HL-60 (cell line): Measurements from ENCODE around the gene PRELP.

ENCODE experiments used
- DNase-seq, 2 experiments: peaks; one replicate each; pipeline ENCODE4 v3.0.0-alpha.2; 2010 to 2020; ENCODE audit warnings: low read depth in 1 of 2, low spot score in 1 of 2
- H3K27ac ChIP-seq: fragments of 250-450 bp; sonication (Bioruptor Pico); replicated peaks from 2 replicates; pipeline ENCODE4 v1.5.1; 2020; ENCODE audit warnings: mild to moderate bottlenecking, moderate library complexity
- H3K27me3 ChIP-seq: fragments of 250-450 bp; sonication (Bioruptor Pico); 2 replicates; pipeline ENCODE4 v1.5.1; 2021; ENCODE audit warnings: mild to moderate bottlenecking, moderate library complexity; ENCODE audit not compliant: insufficient read depth, poor library complexity, severe bottlenecking
- H3K4me3 ChIP-seq: replicated peaks from 2 replicates; pipeline ENCODE4 v1.5.1; 2011; ENCODE audit warnings: mild to moderate bottlenecking, control low read depth, low read length; ENCODE audit not compliant: insufficient read depth
- CTCF ChIP-seq: IDR thresholded peaks from one replicate; pipeline ENCODE4 v1.5.1; 2011; ENCODE audit warnings: low read length, control low read depth, inconsistent platforms; ENCODE audit not compliant: insufficient read depth
- GABPA ChIP-seq: IDR thresholded peaks from 2 replicates; pipeline ENCODE4 v1.6.1; 2012; ENCODE audit warnings: low read depth
- POLR2AphosphoS5 ChIP-seq: IDR thresholded peaks from 2 replicates; pipeline ENCODE4 v1.6.1; 2012; ENCODE audit warnings: low read depth
- SPI1 ChIP-seq: IDR thresholded peaks from 2 replicates; pipeline ENCODE4 v1.6.1; 2012; ENCODE audit warnings: low read depth, mild to moderate bottlenecking, borderline replicate concordance
- TF ChIP-seq, protein P1 (sequence below): IDR thresholded peaks from 2 replicates; pipeline ENCODE4 v1.6.1; 2012; ENCODE audit warnings: low read depth; ENCODE audit not compliant: insufficient replicate concordance

PRELP gene

GRCh38 chr1:203478986-203479385, 3.4 kb downstream of the PRELP start:
- no peak overlapping the region for H3K4me3 ChIP-seq
- no peak overlapping the region for H3K27ac ChIP-seq
- TF ChIP-seq CTCF (no peak), SPI1 (no peak), POLR2AphosphoS5 (no peak), GABPA (no peak)
- TF ChIP-seq, protein P1, sequence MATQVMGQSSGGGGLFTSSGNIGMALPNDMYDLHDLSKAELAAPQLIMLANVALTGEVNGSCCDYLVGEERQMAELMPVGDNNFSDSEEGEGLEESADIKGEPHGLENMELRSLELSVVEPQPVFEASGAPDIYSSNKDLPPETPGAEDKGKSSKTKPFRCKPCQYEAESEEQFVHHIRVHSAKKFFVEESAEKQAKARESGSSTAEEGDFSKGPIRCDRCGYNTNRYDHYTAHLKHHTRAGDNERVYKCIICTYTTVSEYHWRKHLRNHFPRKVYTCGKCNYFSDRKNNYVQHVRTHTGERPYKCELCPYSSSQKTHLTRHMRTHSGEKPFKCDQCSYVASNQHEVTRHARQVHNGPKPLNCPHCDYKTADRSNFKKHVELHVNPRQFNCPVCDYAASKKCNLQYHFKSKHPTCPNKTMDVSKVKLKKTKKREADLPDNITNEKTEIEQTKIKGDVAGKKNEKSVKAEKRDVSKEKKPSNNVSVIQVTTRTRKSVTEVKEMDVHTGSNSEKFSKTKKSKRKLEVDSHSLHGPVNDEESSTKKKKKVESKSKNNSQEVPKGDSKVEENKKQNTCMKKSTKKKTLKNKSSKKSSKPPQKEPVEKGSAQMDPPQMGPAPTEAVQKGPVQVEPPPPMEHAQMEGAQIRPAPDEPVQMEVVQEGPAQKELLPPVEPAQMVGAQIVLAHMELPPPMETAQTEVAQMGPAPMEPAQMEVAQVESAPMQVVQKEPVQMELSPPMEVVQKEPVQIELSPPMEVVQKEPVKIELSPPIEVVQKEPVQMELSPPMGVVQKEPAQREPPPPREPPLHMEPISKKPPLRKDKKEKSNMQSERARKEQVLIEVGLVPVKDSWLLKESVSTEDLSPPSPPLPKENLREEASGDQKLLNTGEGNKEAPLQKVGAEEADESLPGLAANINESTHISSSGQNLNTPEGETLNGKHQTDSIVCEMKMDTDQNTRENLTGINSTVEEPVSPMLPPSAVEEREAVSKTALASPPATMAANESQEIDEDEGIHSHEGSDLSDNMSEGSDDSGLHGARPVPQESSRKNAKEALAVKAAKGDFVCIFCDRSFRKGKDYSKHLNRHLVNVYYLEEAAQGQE, result no peak
- peaks cover 3% of the 10 kb centered on the region for H3K27me3 ChIP-seq
- DNase-seq, result no peak

DNA sequence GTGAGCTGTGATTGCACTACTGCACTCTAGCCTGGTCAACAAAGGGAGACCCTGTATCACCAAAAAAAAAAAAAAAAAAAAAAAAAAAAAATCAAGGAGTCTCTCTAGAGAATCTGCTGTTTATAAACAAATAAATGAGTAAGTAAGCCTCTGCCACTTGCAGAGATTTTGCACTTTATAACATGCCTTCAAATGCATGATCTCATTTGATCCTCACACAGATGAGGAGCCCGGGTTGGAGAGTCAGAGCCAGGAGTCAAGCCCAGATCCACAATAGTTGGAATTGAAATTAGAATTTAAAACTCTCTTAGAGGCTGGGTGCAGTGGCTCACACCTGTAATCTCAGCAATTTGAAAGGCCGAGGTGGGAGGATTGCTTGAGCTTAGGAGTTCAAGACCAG, 4.0 kb downstream of the PRELP start:
- no peak overlapping the region for H3K4me3 ChIP-seq
- TF ChIP-seq POLR2AphosphoS5, result no peak
- no peak for TF ChIP-seq GABPA
- TF ChIP-seq, protein P1, result no peak
- TF ChIP-seq CTCF, result no peak
- no peak for TF ChIP-seq SPI1
- DNase-seq, result no peak
- no peaks in the 10 kb centered on the region for H3K27me3 ChIP-seq
- H3K27ac ChIP-seq, result no peak overlapping the region

DNA sequence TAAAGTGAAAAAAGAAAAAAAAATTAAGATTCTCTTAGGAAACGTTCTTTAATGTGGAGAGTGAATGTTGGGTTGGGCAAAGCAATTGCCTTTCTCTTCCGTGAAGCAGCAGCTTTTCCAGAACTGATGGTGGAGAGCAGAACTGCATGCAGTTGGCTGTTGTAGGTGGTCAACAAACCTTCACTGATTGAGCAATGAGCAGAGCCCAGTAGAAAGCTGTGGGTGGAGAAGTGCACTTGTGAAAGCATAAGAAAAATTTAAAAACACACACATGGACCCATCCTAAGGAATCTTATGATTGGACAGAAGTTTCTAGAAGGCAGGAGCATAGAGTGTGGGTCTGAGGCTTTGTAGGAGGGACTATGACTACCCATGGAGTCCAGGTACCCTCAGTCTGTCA, 4.5 kb downstream of the PRELP start:
- no peak for DNase-seq
- no peak overlapping the region for H3K27ac ChIP-seq
- TF ChIP-seq GABPA, result no peak
- TF ChIP-seq SPI1, result no peak
- no peak for TF ChIP-seq POLR2AphosphoS5
- TF ChIP-seq, protein P1, result no peak
- TF ChIP-seq CTCF, result no peak
- no peaks in the 10 kb centered on the region for H3K27me3 ChIP-seq
- no peak overlapping the region for H3K4me3 ChIP-seq
